Effector CD4-positive, alpha-beta T cell (primary cell): Measurements from ENCODE around the gene DGKQ.

Experiments
- DNase-seq: peaks from one replicate; pipeline ENCODE4 v3.0.0-alpha.2; 2020
- total RNA-seq: gene quantifications from one replicate; lab custom pipeline; 2026; lab: John Stamatoyannopoulos, UW

The DGKQ gene, protein sequence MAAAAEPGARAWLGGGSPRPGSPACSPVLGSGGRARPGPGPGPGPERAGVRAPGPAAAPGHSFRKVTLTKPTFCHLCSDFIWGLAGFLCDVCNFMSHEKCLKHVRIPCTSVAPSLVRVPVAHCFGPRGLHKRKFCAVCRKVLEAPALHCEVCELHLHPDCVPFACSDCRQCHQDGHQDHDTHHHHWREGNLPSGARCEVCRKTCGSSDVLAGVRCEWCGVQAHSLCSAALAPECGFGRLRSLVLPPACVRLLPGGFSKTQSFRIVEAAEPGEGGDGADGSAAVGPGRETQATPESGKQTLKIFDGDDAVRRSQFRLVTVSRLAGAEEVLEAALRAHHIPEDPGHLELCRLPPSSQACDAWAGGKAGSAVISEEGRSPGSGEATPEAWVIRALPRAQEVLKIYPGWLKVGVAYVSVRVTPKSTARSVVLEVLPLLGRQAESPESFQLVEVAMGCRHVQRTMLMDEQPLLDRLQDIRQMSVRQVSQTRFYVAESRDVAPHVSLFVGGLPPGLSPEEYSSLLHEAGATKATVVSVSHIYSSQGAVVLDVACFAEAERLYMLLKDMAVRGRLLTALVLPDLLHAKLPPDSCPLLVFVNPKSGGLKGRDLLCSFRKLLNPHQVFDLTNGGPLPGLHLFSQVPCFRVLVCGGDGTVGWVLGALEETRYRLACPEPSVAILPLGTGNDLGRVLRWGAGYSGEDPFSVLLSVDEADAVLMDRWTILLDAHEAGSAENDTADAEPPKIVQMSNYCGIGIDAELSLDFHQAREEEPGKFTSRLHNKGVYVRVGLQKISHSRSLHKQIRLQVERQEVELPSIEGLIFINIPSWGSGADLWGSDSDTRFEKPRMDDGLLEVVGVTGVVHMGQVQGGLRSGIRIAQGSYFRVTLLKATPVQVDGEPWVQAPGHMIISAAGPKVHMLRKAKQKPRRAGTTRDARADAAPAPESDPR
- total RNA-seq: 95.9 reads per million, percentile 82 among the genes with 10 or more reads in this experiment

DNA sequence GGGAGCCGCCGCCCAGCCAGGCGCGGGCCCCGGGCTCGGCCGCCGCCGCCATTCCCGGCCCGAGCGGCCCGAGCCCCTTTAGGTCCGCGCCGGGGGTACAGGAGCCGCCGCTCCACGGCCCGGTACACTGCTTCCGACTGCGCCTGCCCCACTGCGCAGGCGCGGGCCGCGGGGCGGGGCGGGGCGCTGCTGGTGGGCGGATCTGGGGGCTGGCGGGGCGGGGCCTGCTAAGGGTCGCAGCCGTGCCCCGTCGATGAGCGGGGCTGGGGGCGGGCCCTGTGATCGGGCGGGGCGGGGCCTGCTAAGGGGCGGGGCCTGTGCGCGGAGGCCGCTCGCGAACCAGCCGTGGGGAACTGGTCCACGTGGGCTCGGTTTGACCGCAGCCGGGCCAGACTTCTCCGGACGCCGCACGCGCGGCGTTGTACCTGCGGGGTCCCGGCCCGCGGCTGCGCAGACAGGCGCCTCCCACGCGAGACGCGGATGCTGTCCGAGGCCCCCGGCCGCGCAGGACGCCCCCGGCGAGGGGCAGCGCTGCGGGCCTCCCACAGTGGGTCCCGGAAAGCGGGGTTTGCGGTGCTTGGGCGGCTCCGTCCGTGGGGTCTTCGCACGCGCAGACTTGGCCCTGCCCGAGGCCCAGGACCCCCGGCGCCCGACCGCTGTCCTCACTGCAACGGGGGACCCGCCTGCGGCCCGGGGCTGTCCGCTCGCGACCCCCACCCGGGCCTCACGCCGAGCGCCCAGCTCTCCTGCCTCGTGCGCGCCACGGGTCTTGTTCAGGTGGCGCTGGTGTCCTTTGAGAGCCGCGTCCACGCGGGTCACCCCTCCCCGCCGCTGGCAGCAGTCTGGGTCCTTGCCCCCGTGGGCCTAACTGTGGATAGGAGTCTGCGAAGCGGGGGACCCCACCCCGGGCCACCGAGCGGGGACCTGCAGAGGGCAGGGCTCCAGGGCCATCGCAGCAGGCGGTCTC, at the start of gene DGKQ:
TSS of gene DGKQ (minus strand) at position 139 of the 967 bp plus-strand sequence. CDS start at position 52, 87 bp downstream.
- peak; percentile 83 for DNase-seq

DNA sequence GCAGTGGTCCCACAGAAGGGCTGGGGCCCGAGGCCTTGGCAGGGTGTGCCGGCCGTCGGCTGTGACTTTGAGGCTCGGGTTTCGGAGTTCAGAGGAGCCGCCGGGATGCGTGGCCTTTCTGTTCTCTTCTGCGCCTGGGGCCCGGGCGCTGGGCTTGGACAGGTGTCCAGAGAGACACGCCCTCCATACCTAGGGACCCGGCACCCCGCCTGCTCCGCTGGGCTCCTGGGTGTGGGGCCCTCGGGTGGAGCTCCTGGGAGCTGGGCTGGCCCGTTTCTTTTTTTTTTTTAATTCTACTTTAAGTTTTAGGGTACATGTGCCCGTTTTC, 49.3 kb upstream of the DGKQ start:
- no peak for DNase-seq

DNA sequence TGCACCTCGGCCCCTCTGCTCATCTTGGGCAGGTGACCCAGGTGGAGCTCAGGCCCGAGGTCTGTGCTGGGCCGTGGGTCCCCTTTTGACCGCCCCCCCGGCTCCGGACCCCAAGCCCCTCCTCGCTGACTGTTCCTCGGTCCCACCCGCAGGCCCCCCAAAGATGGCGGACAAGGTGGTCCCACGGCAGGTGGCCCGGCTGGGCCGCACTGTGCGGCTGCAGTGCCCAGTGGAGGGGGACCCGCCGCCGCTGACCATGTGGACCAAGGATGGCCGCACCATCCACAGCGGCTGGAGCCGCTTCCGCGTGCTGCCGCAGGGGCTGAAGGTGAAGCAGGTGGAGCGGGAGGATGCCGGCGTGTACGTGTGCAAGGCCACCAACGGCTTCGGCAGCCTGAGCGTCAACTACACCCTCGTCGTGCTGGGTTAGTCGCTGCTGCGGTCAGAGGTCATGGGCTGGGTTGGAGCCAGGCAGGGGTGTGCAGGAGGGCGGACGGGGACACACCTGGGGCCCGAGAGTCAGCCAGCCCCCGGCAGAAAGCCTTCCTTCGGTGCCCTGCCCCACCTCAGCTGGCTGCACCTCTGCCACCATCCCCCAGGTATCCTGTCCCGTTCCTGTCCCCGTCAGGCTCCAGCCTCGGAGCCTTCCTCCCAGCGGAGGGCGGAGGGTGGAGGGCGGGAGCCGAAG, 48.8 kb upstream of the DGKQ start:
- no peak for DNase-seq

- no peak for DNase-seq
Measured at GRCh38 chr4:1021386-1022050, 48.1 kb upstream of the DGKQ start.

- no peak for DNase-seq
Measured at GRCh38 chr4:1019729-1020470, 46.5 kb upstream of the DGKQ start.

DNA sequence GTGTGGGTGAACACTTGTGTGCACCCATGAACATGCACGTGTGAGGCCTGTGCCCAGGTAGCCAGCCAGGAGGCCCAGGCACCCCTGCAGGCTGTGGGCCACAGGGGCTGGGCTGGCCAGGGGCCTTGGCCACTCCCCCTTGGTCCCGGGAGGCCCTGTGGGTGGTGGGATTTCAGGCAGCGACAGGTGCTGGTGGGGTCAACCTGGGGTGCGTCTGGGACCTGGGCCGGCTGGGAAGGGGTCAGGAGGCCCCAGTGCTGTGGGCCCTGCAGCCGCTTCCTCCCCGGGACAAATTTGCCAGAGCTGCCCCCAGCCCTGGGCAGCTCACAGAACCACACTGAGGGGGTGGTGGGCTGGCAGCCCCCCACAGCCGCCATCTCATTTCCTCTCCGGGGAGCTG, 46.0 kb upstream of the DGKQ start:
- DNase-seq: no peak

GRCh38 chr4:1018147-1019020, 45.0 kb upstream of the DGKQ start:
- DNase-seq: no peak

- no peak for DNase-seq
Measured at GRCh38 chr4:1017706-1018105, 44.3 kb upstream of the DGKQ start.

GRCh38 chr4:1017211-1017610, 43.8 kb upstream of the DGKQ start:
- no peak for DNase-seq

DNA sequence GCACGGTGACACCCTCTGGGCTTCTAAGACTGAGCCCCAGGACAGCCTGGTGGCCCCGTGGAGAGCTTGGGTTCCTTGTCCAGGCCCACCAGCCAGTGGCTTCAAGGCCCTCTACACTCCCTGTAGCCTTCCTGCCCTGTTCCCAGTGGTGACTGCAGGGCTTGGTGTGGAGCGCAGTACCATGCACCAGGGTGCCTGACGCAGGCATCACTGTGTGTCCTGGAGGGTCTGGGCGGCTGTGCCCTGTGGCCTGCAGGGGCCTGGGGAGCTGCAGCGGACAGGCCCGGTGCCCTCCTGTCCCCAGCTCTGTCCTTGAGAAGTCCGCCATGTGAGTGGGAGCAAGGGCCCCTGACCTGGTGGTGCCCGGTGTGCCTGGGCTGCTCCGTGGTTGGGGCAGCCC, 42.4 kb upstream of the DGKQ start:
- DNase-seq: no peak

- no peak for DNase-seq
Measured at GRCh38 chr4:1015179-1015578, 41.8 kb upstream of the DGKQ start.

GRCh38 chr4:1014291-1015167, 41.2 kb upstream of the DGKQ start:
- DNase-seq: no peak

GRCh38 chr4:1013225-1014073, 40.1 kb upstream of the DGKQ start:
- no peak for DNase-seq

- DNase-seq: peak; percentile 33
Measured at GRCh38 chr4:1012034-1012739, 38.8 kb upstream of the DGKQ start.

DNA sequence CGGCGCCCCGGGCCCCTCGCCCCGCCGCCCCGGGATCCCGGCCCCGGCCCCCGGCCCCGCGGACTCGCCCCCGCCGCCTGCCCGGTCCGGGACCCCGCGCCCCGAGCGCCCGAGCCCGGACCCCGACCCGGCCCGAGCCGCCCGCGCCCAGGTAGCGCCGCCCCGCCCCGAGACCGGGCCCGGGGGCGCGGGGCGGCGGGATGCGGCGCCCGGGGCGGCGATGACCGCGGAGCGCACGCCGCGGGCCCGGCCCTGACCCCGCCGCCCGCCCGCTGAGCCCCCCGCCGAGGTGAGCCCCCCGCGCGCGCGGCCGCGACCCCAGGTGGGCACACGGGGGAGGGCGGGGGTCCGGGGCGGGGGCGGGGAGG, 38.3 kb upstream of the DGKQ start:
- DNase-seq: no peak

GRCh38 chr4:1011022-1011665, 37.8 kb upstream of the DGKQ start, which contains the start of gene FGFRL1:
TSS of gene FGFRL1 (plus strand) at chr4:1011626. CDS start at chr4:1012486, 860 bp downstream.
- DNase-seq: peak; percentile 89
